ENCODE measurements around the gene SHFL. TPM values are rescaled to one million over a fixed set of nuclear protein-coding genes. Genes with fewer than 3 reads are reported as not detected.

SHFL gene
- total RNA-seq, 1 experiment from 2014 or later, result 17.4 TPM

- TF ChIP-seq REST (IDR thresholded peaks at IDR 0.05; ENCODE audit: insufficient read depth in 1 of 2, low read depth in 2 of 2, low read length in 1 of 2) (no peak), TCF7L2 (IDR thresholded peaks at IDR 0.05; ENCODE audit: low read depth, low read length) (no peak), POLR2AphosphoS5 (IDR thresholded peaks at IDR 0.05; ENCODE audit: low read depth, low read length) (no peak), SIN3A (IDR thresholded peaks at IDR 0.05; ENCODE audit: borderline replicate concordance, insufficient read depth, low read depth, low read length) (no peak), CTCF (IDR thresholded peaks at IDR 0.05) (no peak)
- Histone ChIP-seq H3K36me3 (ENCODE audit: control insufficient read depth, insufficient read depth, low read length) (peaks cover 6% of the 10 kb centered on the region), H3K9me3 (ENCODE audit: control insufficient read depth, insufficient read depth, low read depth, low read length) (no peaks in the 10 kb centered on the region), H3K27ac (ENCODE audit: low read length) (no peak overlapping the region), H3K4me3 (ENCODE audit: low read depth in 2 of 2, low read length in 2 of 2) (no peak overlapping the region), H3K4me1 (ENCODE audit: control insufficient read depth, insufficient read depth, low read length) (no peaks in the 10 kb centered on the region), H3K27me3 (ENCODE audit: control insufficient read depth, insufficient read depth, low read length) (no peaks in the 10 kb centered on the region)
- in situ Hi-C loops (cut with HindIII; ENCODE audit: low pct_unique_long_range_greater_than_20kb, low sequenced_read_pairs), result no loop called here
- DNase-seq (ENCODE audit: low read depth, low spot score), result no peak
- ChIA-PET POLR2A (no interaction called here), CTCF (no interaction called here)
- no TSS peak for BruUV-seq (replicated peaks)
- no peak for ATAC-seq
- intact Hi-C loops (cut with micrococcal nuclease; ENCODE audit: unreplicated experiment), result no loop called here
Measured at GRCh38 chr19:10138879-10139795, 53.0 kb downstream of the SHFL start.

- no peaks in the 10 kb centered on the region for H3K4me1 ChIP-seq (ENCODE audit: control insufficient read depth, insufficient read depth, low read length)
- in situ Hi-C loops (cut with HindIII; ENCODE audit: low pct_unique_long_range_greater_than_20kb, low sequenced_read_pairs), result no loop called here
- TF ChIP-seq REST (IDR thresholded peaks at IDR 0.05; ENCODE audit: insufficient read depth in 1 of 2, low read depth in 2 of 2, low read length in 1 of 2), result no peak
- TF ChIP-seq CTCF (IDR thresholded peaks at IDR 0.05), result no peak
- no peak for TF ChIP-seq POLR2AphosphoS5 (IDR thresholded peaks at IDR 0.05; ENCODE audit: low read depth, low read length)
- no peak for TF ChIP-seq TCF7L2 (IDR thresholded peaks at IDR 0.05; ENCODE audit: low read depth, low read length)
- no peak for TF ChIP-seq SIN3A (IDR thresholded peaks at IDR 0.05; ENCODE audit: borderline replicate concordance, insufficient read depth, low read depth, low read length)
- no peak overlapping the region for H3K27ac ChIP-seq (ENCODE audit: low read length)
- no TSS peak for BruUV-seq (replicated peaks)
- no peaks in the 10 kb centered on the region for H3K27me3 ChIP-seq (ENCODE audit: control insufficient read depth, insufficient read depth, low read length)
- H3K4me3 ChIP-seq (ENCODE audit: low read depth in 2 of 2, low read length in 2 of 2), result no peak overlapping the region
- H3K9me3 ChIP-seq (ENCODE audit: control insufficient read depth, insufficient read depth, low read depth, low read length), result no peaks in the 10 kb centered on the region
- ATAC-seq, result no peak
- no peak for DNase-seq (ENCODE audit: low read depth, low spot score)
- intact Hi-C loops (cut with micrococcal nuclease; ENCODE audit: unreplicated experiment), result no loop called here
- peaks cover 6% of the 10 kb centered on the region for H3K36me3 ChIP-seq (ENCODE audit: control insufficient read depth, insufficient read depth, low read length)
- ChIA-PET POLR2A (no interaction called here), CTCF (no interaction called here)
Measured at GRCh38 chr19:10139952-10140351, 53.8 kb downstream of the SHFL start.
